ENCODE measurements around the gene ABCA7. TPM values are rescaled to one million over a fixed set of nuclear protein-coding genes. Genes with fewer than 3 reads are reported as not detected.

ABCA7 gene
- total RNA-seq, 1 donor from 2014 or later, result 16.7 TPM

- no peak for TF ChIP-seq CTCF (IDR thresholded peaks at IDR 0.05)
- no peaks in the 10 kb centered on the region for H3K9me3 Mint-ChIP-seq (ENCODE audit: unreplicated experiment)
- H3K4me3 Mint-ChIP-seq (ENCODE audit: unreplicated experiment), result no peak overlapping the region
- no peak overlapping the region for H3K27ac Mint-ChIP-seq (ENCODE audit: unreplicated experiment)
- peaks cover 10% of the 10 kb centered on the region for H3K4me1 Mint-ChIP-seq (ENCODE audit: unreplicated experiment)
- DNase-seq (ENCODE audit: extremely low spot score, unreplicated experiment), result no peak
- no peaks in the 10 kb centered on the region for H3K36me3 Mint-ChIP-seq (ENCODE audit: unreplicated experiment)
- H3K27me3 Mint-ChIP-seq (ENCODE audit: unreplicated experiment), result peaks cover 11% of the 10 kb centered on the region
These were observed 33.4 kb downstream of the ABCA7 start for GRCh38 chr19:1073063-1073955.

GRCh38 chr19:1073956-1074517 lies 34.1 kb downstream of the ABCA7 start:
- no peaks in the 10 kb centered on the region for H3K36me3 Mint-ChIP-seq (ENCODE audit: unreplicated experiment)
- peaks cover 7% of the 10 kb centered on the region for H3K4me1 Mint-ChIP-seq (ENCODE audit: unreplicated experiment)
- no peaks in the 10 kb centered on the region for H3K9me3 Mint-ChIP-seq (ENCODE audit: unreplicated experiment)
- H3K27me3 Mint-ChIP-seq (ENCODE audit: unreplicated experiment), result peaks cover 6% of the 10 kb centered on the region
- no peak overlapping the region for H3K4me3 Mint-ChIP-seq (ENCODE audit: unreplicated experiment)
- no peak overlapping the region for H3K27ac Mint-ChIP-seq (ENCODE audit: unreplicated experiment)
- no peak for TF ChIP-seq CTCF (IDR thresholded peaks at IDR 0.05)
- no peak for DNase-seq (ENCODE audit: extremely low spot score, unreplicated experiment)

GRCh38 chr19:1074544-1075283 lies 34.8 kb downstream of the ABCA7 start:
- peaks cover 5% of the 10 kb centered on the region for H3K4me1 Mint-ChIP-seq (ENCODE audit: unreplicated experiment)
- no peak for DNase-seq (ENCODE audit: extremely low spot score, unreplicated experiment)

GRCh38 chr19:1076046-1076386 lies 36.1 kb downstream of the ABCA7 start:
- no peak overlapping the region for H3K27ac Mint-ChIP-seq (ENCODE audit: unreplicated experiment)
- H3K4me3 Mint-ChIP-seq (ENCODE audit: unreplicated experiment), result no peak overlapping the region
- H3K27me3 Mint-ChIP-seq (ENCODE audit: unreplicated experiment), result peaks cover 5% of the 10 kb centered on the region
- H3K36me3 Mint-ChIP-seq (ENCODE audit: unreplicated experiment), result no peaks in the 10 kb centered on the region
- no peak for TF ChIP-seq CTCF (IDR thresholded peaks at IDR 0.05)
- no peaks in the 10 kb centered on the region for H3K9me3 Mint-ChIP-seq (ENCODE audit: unreplicated experiment)
- H3K4me1 Mint-ChIP-seq (ENCODE audit: unreplicated experiment), result peaks cover 8% of the 10 kb centered on the region
- DNase-seq (ENCODE audit: extremely low spot score, unreplicated experiment), result no peak

More at GRCh38 chr19:1074544-1075283, 34.8 kb downstream of the ABCA7 start:
- Mint-ChIP-seq H3K4me3 (ENCODE audit: unreplicated experiment) (no peak overlapping the region), H3K27ac (ENCODE audit: unreplicated experiment) (no peak overlapping the region), H3K36me3 (ENCODE audit: unreplicated experiment) (no peaks in the 10 kb centered on the region), H3K27me3 (ENCODE audit: unreplicated experiment) (peaks cover 5% of the 10 kb centered on the region), H3K9me3 (ENCODE audit: unreplicated experiment) (no peaks in the 10 kb centered on the region)
- TF ChIP-seq CTCF (IDR thresholded peaks at IDR 0.05), result no peak

GRCh38 chr19:1076951-1077350 lies 37.0 kb downstream of the ABCA7 start:
- Mint-ChIP-seq H3K27me3 (ENCODE audit: unreplicated experiment) (peaks cover under 1% of the 10 kb centered on the region), H3K27ac (ENCODE audit: unreplicated experiment) (no peak overlapping the region), H3K36me3 (ENCODE audit: unreplicated experiment) (no peaks in the 10 kb centered on the region), H3K4me1 (ENCODE audit: unreplicated experiment) (peaks cover 8% of the 10 kb centered on the region), H3K4me3 (ENCODE audit: unreplicated experiment) (no peak overlapping the region), H3K9me3 (ENCODE audit: unreplicated experiment) (no peaks in the 10 kb centered on the region)
- no peak for TF ChIP-seq CTCF (IDR thresholded peaks at IDR 0.05)
- no peak for DNase-seq (ENCODE audit: extremely low spot score, unreplicated experiment)
